Myocyte (in vitro differentiated cells): ENCODE measurements around the gene TNN. TPM values are rescaled to one million over a fixed set of nuclear protein-coding genes. Genes with fewer than 3 reads are reported as not detected.

Experiments used
- DNase-seq: peaks from one replicate; pipeline ENCODE4 v3.0.0-alpha.2; 2012; ENCODE audit warnings: low read depth
- total RNA-seq: library from RNA; depleted of rRNA; stranded (reverse); fragments of >200 nt; gene quantifications from 2 replicates; pipeline ENCODE4 v1.2.3, GENCODE V29; 2014

Gene TNN
- total RNA-seq, 1 donor from 2014 or later: not detected

GRCh38 chr1:175138579-175138978 is 70.9 kb downstream of the TNN start:
- DNase-seq: no peak

GRCh38 chr1:175145899-175146528 is 78.4 kb downstream of the TNN start:
- DNase-seq: no peak

- peak; percentile 66 for DNase-seq
Observed at GRCh38 chr1:175146529-175147213, 79.0 kb downstream of the TNN start.

- no peak for DNase-seq
Observed at GRCh38 chr1:175147569-175147968, 79.9 kb downstream of the TNN start.

- no peak for DNase-seq
Observed at GRCh38 chr1:175148068-175148467, 80.4 kb downstream of the TNN start.

- DNase-seq: peak; percentile 35
Observed at GRCh38 chr1:175150596-175151319, 83.1 kb downstream of the TNN start.

- peak; percentile 40 for DNase-seq
Observed at GRCh38 chr1:175152006-175152652, 84.5 kb downstream of the TNN start.

GRCh38 chr1:175154629-175155472 is 87.2 kb downstream of the TNN start:
- peak; percentile 47 for DNase-seq

- DNase-seq: no peak
Observed at GRCh38 chr1:175155473-175155856, 87.8 kb downstream of the TNN start.

- DNase-seq: no peak
Observed at GRCh38 chr1:175155936-175156335, 88.3 kb downstream of the TNN start.

- DNase-seq: no peak
Observed at GRCh38 chr1:175157200-175157599, 89.6 kb downstream of the TNN start.

- DNase-seq: no peak
Observed at GRCh38 chr1:175158170-175158591, 90.5 kb downstream of the TNN start.

- DNase-seq: no peak
Observed at GRCh38 chr1:175162955-175163354, 95.3 kb downstream of the TNN start.

GRCh38 chr1:175163702-175164101 is 96.1 kb downstream of the TNN start:
- no peak for DNase-seq

GRCh38 chr1:175164751-175165150 is 97.1 kb downstream of the TNN start:
- DNase-seq: no peak

- DNase-seq: no peak
Observed at GRCh38 chr1:175166746-175167145, 99.1 kb downstream of the TNN start.

- DNase-seq: no peak
Observed at GRCh38 chr1:175167861-175168260, 100.2 kb downstream of the TNN start.

- DNase-seq: no peak
Observed at GRCh38 chr1:175168782-175169181, 101.1 kb downstream of the TNN start.

- no peak for DNase-seq
Observed at GRCh38 chr1:175169286-175170018, 101.8 kb downstream of the TNN start.
